ENCODE results near the gene TTC27. TPM values are rescaled to one million over a fixed set of nuclear protein-coding genes. Genes with fewer than 3 reads are reported as not detected.

The TTC27 gene
- total RNA-seq, 1 experiment from 2014 or later = 25.1 TPM

GRCh38 chr2:32735348-32735747, 107.5 kb downstream of the TTC27 start (continued):
- TF ChIP-seq PRDM15 (CRISPR knock-in tag; IDR thresholded peaks at IDR 0.05) (no peak), ZNF232 (CRISPR knock-in tag; IDR thresholded peaks at IDR 0.05) (no peak), ZNF219 (CRISPR knock-in tag; IDR thresholded peaks at IDR 0.05; ENCODE audit: borderline replicate concordance) (no peak), AR (CRISPR knock-in tag; IDR thresholded peaks at IDR 0.05) (no peak), E2F4 (CRISPR knock-in tag; IDR thresholded peaks at IDR 0.05; ENCODE audit: borderline replicate concordance, low read depth) (no peak), ERG (CRISPR knock-in tag; IDR thresholded peaks at IDR 0.05) (no peak), GTF2I (CRISPR knock-in tag; conservative IDR thresholded peaks at IDR 0.05) (no peak)

GRCh38 chr2:32738939-32739338, 111.1 kb downstream of the TTC27 start:
- Mint-ChIP-seq H3K27me3 (ENCODE audit: low read depth) (no peaks in the 10 kb centered on the region), H3K27ac (no peak overlapping the region), H3K4me3 (no peak overlapping the region), H3K36me3 (no peaks in the 10 kb centered on the region), H3K4me1 (no peaks in the 10 kb centered on the region; the same call in 1 of the 2 replicates), H3K9me3 (no peaks in the 10 kb centered on the region)
- ChIA-PET POLR2A (no interaction called here), CTCF (no interaction called here)
- TF ChIP-seq NFYB (CRISPR knock-in tag; conservative IDR thresholded peaks at IDR 0.05; ENCODE audit: low read depth) = no peak
- no peak for TF ChIP-seq ATF1 (CRISPR knock-in tag; IDR thresholded peaks at IDR 0.05)
- TF ChIP-seq IRF2 (CRISPR knock-in tag; IDR thresholded peaks at IDR 0.05; ENCODE audit: borderline replicate concordance, low read depth) = no peak
- no peak for TF ChIP-seq FOXP4 (CRISPR knock-in tag; IDR thresholded peaks at IDR 0.05)
- TF ChIP-seq USF2 (CRISPR knock-in tag; IDR thresholded peaks at IDR 0.05) = no peak
- no peak for TF ChIP-seq ZNF396 (CRISPR knock-in tag; IDR thresholded peaks at IDR 0.05; ENCODE audit: borderline replicate concordance)
- ATAC-seq (no peak), DNase-seq (ENCODE audit: low spot score) (no peak)

Measured in WTC11 (cell line).